GM12878 (cell line): ENCODE results near the gene ITIH2. TPM values are rescaled to one million over a fixed set of nuclear protein-coding genes. Genes with fewer than 3 reads are reported as not detected.

ENCODE experiments used
- ATAC-seq: fragments of 200-7000 bp; cut with Tn5 transposase; 3 replicates; pipeline ENCODE4 v1.9.1; 2020; ENCODE audit warnings: mild to moderate bottlenecking, moderate library complexity
- BruUV-seq: library from RNA; stranded (reverse); fragments of 400-500 nt; replicated peaks from 2 replicates; lab custom pipeline; 2021; lab: Mats Ljungman, UMichigan
- CTCF ChIA-PET: fragments of 300-600 bp; sonication (Branson Sonifier 250); formaldehyde crosslinking; extraction: SDS; loops from one replicate; lab custom pipeline; 2021; ENCODE audit warnings: inconsistent platforms; lab: Yijun Ruan, JAX
- POLR2A ChIA-PET: fragments of 350-600 bp; formaldehyde crosslinking; extraction: SDS; loops from one replicate; lab custom pipeline; 2021; ENCODE audit warnings: inconsistent platforms; lab: Charles Lee
- RAD21 ChIA-PET: fragments of 300-600 bp; sonication (Branson Sonifier 250); formaldehyde crosslinking; loops from one replicate; lab custom pipeline; 2023; ENCODE audit warnings: antibody characterized with exemption; ENCODE audit not compliant: unreplicated experiment; lab: Charles Lee
- SMC1A ChIA-PET: fragments of 300-600 bp; sonication (Branson Sonifier 250); formaldehyde crosslinking; loops from one replicate; lab custom pipeline; 2023; ENCODE audit not compliant: unreplicated experiment, uncharacterized antibody; lab: Charles Lee
- DNase-seq: peaks from one replicate; pipeline ENCODE4 v3.0.0-alpha.2; 2011; ENCODE audit warnings: low read depth, low spot score
- FAIRE-seq: peaks from 3 replicates; lab custom pipeline; 2011; peaks lifted over from hg19 to GRCh38; lab: Jason Lieb, UNC
- H2AFZ ChIP-seq: 2 replicates; pipeline ENCODE4 v1.6.0; 2011; ENCODE audit warnings: low read depth, low read length, control low read depth; ENCODE audit not compliant: control insufficient read depth
- H3K27ac ChIP-seq: 2 replicates; pipeline ENCODE4 v1.5.1; 2011; ENCODE audit warnings: control low read depth; ENCODE audit not compliant: control insufficient read depth, insufficient read depth
- H3K27me3 ChIP-seq, 2 experiments: replicated peaks in 1 of 2; 2 replicates each; pipeline versions ENCODE4 v1.6.0 to v1.6.1; 2011; ENCODE audit warnings: low read length in 1 of 2; ENCODE audit not compliant: control insufficient read depth in 2 of 2, insufficient read depth in 2 of 2
- H3K36me3 ChIP-seq, 2 experiments: 2 replicates each; pipeline ENCODE4 v1.5.1; 2011; ENCODE audit warnings: low read length in 1 of 2; ENCODE audit not compliant: control insufficient read depth in 2 of 2, insufficient read depth in 2 of 2
- H3K4me1 ChIP-seq: 2 replicates; pipeline ENCODE4 v1.6.1; 2011; ENCODE audit warnings: mild to moderate bottlenecking, low read length, moderate library complexity, mixed read lengths; ENCODE audit not compliant: control insufficient read depth, insufficient read depth
- H3K4me2 ChIP-seq: 2 replicates; pipeline ENCODE4 v1.6.0; 2011; ENCODE audit warnings: control low read depth; ENCODE audit not compliant: control insufficient read depth, insufficient read depth
- H3K4me3 ChIP-seq: fragments of 200-600 bp; sonication (generic); 2 replicates; pipeline ENCODE4 v1.5.1; 2016
- H3K79me2 ChIP-seq: 2 replicates; pipeline ENCODE4 v1.6.0; 2011; ENCODE audit warnings: low read length; ENCODE audit not compliant: control insufficient read depth, insufficient read depth
- H3K9ac ChIP-seq: 2 replicates; pipeline ENCODE4 v1.8.0; 2011; ENCODE audit warnings: low read length, control low read depth, mixed read lengths; ENCODE audit not compliant: control insufficient read depth, insufficient read depth
- H3K9me3 ChIP-seq: replicated peaks from 3 replicates; pipeline ENCODE4 v1.5.1; 2011; ENCODE audit warnings: mild to moderate bottlenecking, low read length; ENCODE audit not compliant: control insufficient read depth, insufficient read depth
- H4K20me1 ChIP-seq: 2 replicates; pipeline ENCODE4 v1.6.0; 2011; ENCODE audit not compliant: control insufficient read depth, insufficient read depth
- BHLHE40 ChIP-seq, 2 experiments: fragments of 450-650 bp in 1 of 2; IDR thresholded peaks; 2 replicates each; pipeline ENCODE4 v1.6.1; 2011 to 2017; ENCODE audit warnings: low read depth in 2 of 2, borderline replicate concordance in 1 of 2, improper control_type of control experiment in 1 of 2, low read length in 1 of 2, mild to moderate bottlenecking in 1 of 2
- EGR1 ChIP-seq, 2 experiments: IDR thresholded peaks; 1 replicate in 1 of 2; 2 replicates in 1 of 2; pipeline ENCODE4 v1.6.1; 2011 to 2012; ENCODE audit warnings: low read depth in 2 of 2, low read length in 2 of 2, borderline replicate concordance in 1 of 2, mild to moderate bottlenecking in 1 of 2, moderate library complexity in 1 of 2
- FOS ChIP-seq: IDR thresholded peaks from 3 replicates; pipeline ENCODE4 v1.6.1; 2011; ENCODE audit warnings: borderline replicate concordance; ENCODE audit not compliant: insufficient read length; ENCODE audit errors: extremely low read depth
- FOXM1 ChIP-seq: IDR thresholded peaks from 2 replicates; pipeline ENCODE4 v1.6.1; 2012; ENCODE audit warnings: low read depth, mild to moderate bottlenecking, inconsistent platforms, low read length, moderate library complexity
- KAT2A ChIP-seq: conservative IDR thresholded peaks from 2 replicates; pipeline ENCODE4 v1.6.1; 2011; ENCODE audit warnings: low read depth, low read length; ENCODE audit not compliant: control insufficient read depth
- KDM1A ChIP-seq: fragments of 200-600 bp; sonication (generic); IDR thresholded peaks from 2 replicates; pipeline ENCODE4 v1.6.1; 2016; ENCODE audit warnings: borderline replicate concordance
- MEF2A ChIP-seq: IDR thresholded peaks from 2 replicates; pipeline ENCODE4 v1.6.1; 2011; ENCODE audit warnings: low read depth, mild to moderate bottlenecking, low read length, moderate library complexity; ENCODE audit not compliant: insufficient read depth
- MYB ChIP-seq: fragments of 150-350 bp; IDR thresholded peaks from 2 replicates; pipeline ENCODE4 v1.6.1; 2014; ENCODE audit warnings: mild to moderate bottlenecking, low read depth, low read length, borderline replicate concordance
- NRF1 ChIP-seq: conservative IDR thresholded peaks from 2 replicates; pipeline ENCODE4 v1.6.1; 2011; ENCODE audit warnings: mild to moderate bottlenecking, low read depth, low read length, improper control_type of control experiment
- PML ChIP-seq: IDR thresholded peaks from 2 replicates; pipeline ENCODE4 v1.6.1; 2012; ENCODE audit warnings: low read length, inconsistent platforms
- POLR2AphosphoS5 ChIP-seq: IDR thresholded peaks from 2 replicates; pipeline ENCODE4 v1.6.1; 2011; ENCODE audit warnings: mild to moderate bottlenecking, low read length, inconsistent platforms
- RBBP5 ChIP-seq: fragments of 200-600 bp; sonication (generic); conservative IDR thresholded peaks from 2 replicates; pipeline ENCODE4 v1.6.1; 2016
- RELA ChIP-seq: fragments of 450-650 bp; IDR thresholded peaks from 2 replicates; pipeline ENCODE4 v1.8.0; 2014; ENCODE audit warnings: borderline replicate concordance; ENCODE audit not compliant: partially characterized antibody
- SMAD1 ChIP-seq: fragments of 450-650 bp; IDR thresholded peaks from 2 replicates; pipeline ENCODE4 v1.6.1; 2018; ENCODE audit warnings: mild to moderate bottlenecking, low read depth; ENCODE audit not compliant: partially characterized antibody
- SUPT20H ChIP-seq: IDR thresholded peaks from 2 replicates; pipeline ENCODE4 v1.6.1; 2011; ENCODE audit warnings: low read depth, mild to moderate bottlenecking, low read length, moderate library complexity, borderline replicate concordance; ENCODE audit not compliant: control insufficient read depth
- TCF3 ChIP-seq: IDR thresholded peaks from 2 replicates; pipeline ENCODE4 v1.6.1; 2012; ENCODE audit warnings: low read depth, mild to moderate bottlenecking, low read length, borderline replicate concordance; ENCODE audit not compliant: insufficient read depth
- YBX1 ChIP-seq: fragments of 450-650 bp; IDR thresholded peaks from 2 replicates; pipeline ENCODE4 v1.6.1; 2016; ENCODE audit warnings: antibody characterized with exemption
- ZBTB11 ChIP-seq: fragments of 450-650 bp; formaldehyde crosslinking; IDR thresholded peaks from 2 replicates; pipeline ENCODE4 v1.5.0; 2022; ENCODE audit warnings: mild to moderate bottlenecking, missing genetic modification characterization
- ZNF217 ChIP-seq: fragments of 450-650 bp; IDR thresholded peaks from 2 replicates; pipeline ENCODE4 v1.6.1; 2017; ENCODE audit warnings: antibody characterized with exemption, mild to moderate bottlenecking
- ZNF24 ChIP-seq: fragments of 450-650 bp; IDR thresholded peaks from 2 replicates; pipeline ENCODE4 v1.6.1; 2017; ENCODE audit warnings: antibody characterized with exemption, mild to moderate bottlenecking
- WGBS: methylation state at CpG from one replicate; pipeline ENCODE4 v1.1.6; 2016; ENCODE audit warnings: low lambda C conversion rate; ENCODE audit not compliant: insufficient replicate concordance, insufficient coverage; ENCODE audit errors: missing lambda C conversion rate; 5-methylcytosine and 5-hydroxymethylcytosine counted together
- in situ Hi-C: fragments of 300-500 bp; cut with MboI; formaldehyde crosslinking; loops from 9 replicates; pipeline ENCODE4 v1.14.3; 2018; ENCODE audit warnings: mixed read lengths
- intact Hi-C: fragments of 100-400 bp; cut with micrococcal nuclease; formaldehyde crosslinking; loops from one replicate; pipeline ENCODE4 v1.14.2; 2022; ENCODE audit not compliant: unreplicated experiment
- polyA plus RNA-seq, 11 experiments: library from polyadenylated mRNA; depleted of rRNA in 4 of 11; unstranded in 6 of 11; stranded (reverse) in 5 of 11; fragments of >200 nt; fragmentation: Nextera tagmentation in 4 of 11; fragmentation: Illumina TruSeq in 1 of 11; extraction: Ambion mirVana in 4 of 11; extraction: Trizol in 1 of 11; gene quantifications; 1 replicate in 1 of 11; 2 replicates in 10 of 11; pipeline versions ENCODE4 v1.2.1 to v1.2.3, GENCODE V29; 2011 to 2016; ENCODE audit warnings: inconsistent platforms in 2 of 11, missing spikeins in 2 of 11, low read depth in 1 of 11
- total RNA-seq, 4 experiments: library from RNA; depleted of rRNA in 3 of 4; stranded (reverse); fragments of >200 nt in 3 of 4; fragmentation: Illumina TruSeq in 1 of 4; extraction: Trizol in 1 of 4; gene quantifications; 2 replicates each; pipeline versions ENCODE4 v1.2.1 to v1.2.3, GENCODE V29; 2013 to 2021

The ITIH2 gene
- total and polyA plus RNA-seq, 10 of the 15 experiments (the other 5 are each of a cell fraction or from before 2014, with no cell fraction given) = 0.05 to 0.72 (median 0.53) TPM; not detected in 7

GRCh38 chr10:7664707-7665106 lies 38.4 kb upstream of the ITIH2 start:
- Histone ChIP-seq H3K9me3 (no peaks in the 10 kb centered on the region), H3K27me3 (peaks cover 2 to 11% of the 10 kb centered on the region in 2 experiments)
- in situ Hi-C loops = no loop called here

GRCh38 chr10:7665767-7666166 lies 37.3 kb upstream of the ITIH2 start:
- WGBS = 45% methylated on average over 6 of the region's 6 CpGs
- H3K36me3 ChIP-seq = no peaks in the 10 kb centered on the region
- H2AFZ ChIP-seq = no peak overlapping the region
- H3K4me1 ChIP-seq = no peaks in the 10 kb centered on the region
- no peak overlapping the region for H3K4me3 ChIP-seq
- RAD21 ChIA-PET = no interaction called here
- no peak overlapping the region for H3K27ac ChIP-seq
- SMC1A ChIA-PET = no interaction called here
- no peaks in the 10 kb centered on the region for H3K9me3 ChIP-seq
- peaks cover 2 to 11% of the 10 kb centered on the region in 2 experiments for H3K27me3 ChIP-seq
- no peaks in the 10 kb centered on the region for H4K20me1 ChIP-seq
- no peak overlapping the region for H3K4me2 ChIP-seq
- in situ Hi-C loops = no loop called here
- POLR2A ChIA-PET = no interaction called here
- no peaks in the 10 kb centered on the region for H3K79me2 ChIP-seq
- no TSS peak for BruUV-seq
- CTCF ChIA-PET = interaction anchor here (2.0 kb wide), 1 partner anchor 19 kb away, joined by 5 read pairs; no protein-coding TSS in a partner anchor
- FAIRE-seq = no peak
- DNase-seq = no peak
- ATAC-seq = no peak
- H3K9ac ChIP-seq = no peak overlapping the region
- intact Hi-C loops = no loop called here
- TF ChIP-seq NRF1 (no peak), KDM1A (no peak), FOXM1 (no peak), YBX1 (no peak), TCF3 (no peak), ZNF24 (no peak), ZBTB11 (CRISPR knock-in tag) (no peak), MEF2A (no peak), ZNF217 (no peak), POLR2AphosphoS5 (no peak), RELA (no peak), EGR1 (IDR thresholded peaks at IDR 0.05; ENCODE audit: borderline replicate concordance in 1 of 2, low read depth in 2 of 2, low read length in 2 of 2) (no peak)

More at GRCh38 chr10:7664707-7665106, 38.4 kb upstream of the ITIH2 start:
- no peak overlapping the region for H3K4me3 ChIP-seq
- no peak overlapping the region for H3K4me2 ChIP-seq
- no peak for ATAC-seq
- POLR2A ChIA-PET = no interaction called here
- no peaks in the 10 kb centered on the region for H3K36me3 ChIP-seq
- no peaks in the 10 kb centered on the region for H4K20me1 ChIP-seq
- H3K27ac ChIP-seq = no peak overlapping the region
- RAD21 ChIA-PET = no interaction called here
- H3K9ac ChIP-seq = no peak overlapping the region
- DNase-seq = no peak
- intact Hi-C loops = no loop called here
- H3K4me1 ChIP-seq = no peaks in the 10 kb centered on the region
- BruUV-seq = no TSS peak
- TF ChIP-seq RBBP5 (no peak), BHLHE40 (IDR thresholded peaks at IDR 0.05; ENCODE audit: borderline replicate concordance in 1 of 2, low read depth in 2 of 2, low read length in 1 of 2) (no peak), MYB (no peak), SMAD1 (no peak), FOS (no peak), SUPT20H (no peak), PML (no peak), KAT2A (no peak)
- CTCF ChIA-PET = interaction anchor here (2.4 kb wide), 1 partner anchor 23 kb away, joined by 6 read pairs; no protein-coding TSS in a partner anchor
- FAIRE-seq = no peak
- SMC1A ChIA-PET = no interaction called here
- WGBS = 45% methylated on average over 2 of the region's 2 CpGs
- no peaks in the 10 kb centered on the region for H3K79me2 ChIP-seq
- no peak overlapping the region for H2AFZ ChIP-seq
